GM12875 (cell line): ENCODE results near the gene MYO7B.

Source experiments
- H3K4me3 ChIP-seq: one replicate; pipeline ENCODE4 v1.5.1; 2011; ENCODE audit warnings: low read depth, low read length, control low read depth
- TF ChIP-seq, protein P1 (sequence below): IDR thresholded peaks from 2 replicates; pipeline ENCODE4 v1.5.1; 2011; ENCODE audit warnings: low read depth, mild to moderate bottlenecking, control low read depth, inconsistent platforms, low read length, moderate library complexity, borderline replicate concordance; ENCODE audit not compliant: insufficient read depth

The MYO7B gene

GRCh38 chr2:127594116-127594591, 58.7 kb downstream of the MYO7B start:
- TF ChIP-seq, protein P1, sequence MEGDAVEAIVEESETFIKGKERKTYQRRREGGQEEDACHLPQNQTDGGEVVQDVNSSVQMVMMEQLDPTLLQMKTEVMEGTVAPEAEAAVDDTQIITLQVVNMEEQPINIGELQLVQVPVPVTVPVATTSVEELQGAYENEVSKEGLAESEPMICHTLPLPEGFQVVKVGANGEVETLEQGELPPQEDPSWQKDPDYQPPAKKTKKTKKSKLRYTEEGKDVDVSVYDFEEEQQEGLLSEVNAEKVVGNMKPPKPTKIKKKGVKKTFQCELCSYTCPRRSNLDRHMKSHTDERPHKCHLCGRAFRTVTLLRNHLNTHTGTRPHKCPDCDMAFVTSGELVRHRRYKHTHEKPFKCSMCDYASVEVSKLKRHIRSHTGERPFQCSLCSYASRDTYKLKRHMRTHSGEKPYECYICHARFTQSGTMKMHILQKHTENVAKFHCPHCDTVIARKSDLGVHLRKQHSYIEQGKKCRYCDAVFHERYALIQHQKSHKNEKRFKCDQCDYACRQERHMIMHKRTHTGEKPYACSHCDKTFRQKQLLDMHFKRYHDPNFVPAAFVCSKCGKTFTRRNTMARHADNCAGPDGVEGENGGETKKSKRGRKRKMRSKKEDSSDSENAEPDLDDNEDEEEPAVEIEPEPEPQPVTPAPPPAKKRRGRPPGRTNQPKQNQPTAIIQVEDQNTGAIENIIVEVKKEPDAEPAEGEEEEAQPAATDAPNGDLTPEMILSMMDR: no peak
- H3K4me3 ChIP-seq: no peak overlapping the region

DNA sequence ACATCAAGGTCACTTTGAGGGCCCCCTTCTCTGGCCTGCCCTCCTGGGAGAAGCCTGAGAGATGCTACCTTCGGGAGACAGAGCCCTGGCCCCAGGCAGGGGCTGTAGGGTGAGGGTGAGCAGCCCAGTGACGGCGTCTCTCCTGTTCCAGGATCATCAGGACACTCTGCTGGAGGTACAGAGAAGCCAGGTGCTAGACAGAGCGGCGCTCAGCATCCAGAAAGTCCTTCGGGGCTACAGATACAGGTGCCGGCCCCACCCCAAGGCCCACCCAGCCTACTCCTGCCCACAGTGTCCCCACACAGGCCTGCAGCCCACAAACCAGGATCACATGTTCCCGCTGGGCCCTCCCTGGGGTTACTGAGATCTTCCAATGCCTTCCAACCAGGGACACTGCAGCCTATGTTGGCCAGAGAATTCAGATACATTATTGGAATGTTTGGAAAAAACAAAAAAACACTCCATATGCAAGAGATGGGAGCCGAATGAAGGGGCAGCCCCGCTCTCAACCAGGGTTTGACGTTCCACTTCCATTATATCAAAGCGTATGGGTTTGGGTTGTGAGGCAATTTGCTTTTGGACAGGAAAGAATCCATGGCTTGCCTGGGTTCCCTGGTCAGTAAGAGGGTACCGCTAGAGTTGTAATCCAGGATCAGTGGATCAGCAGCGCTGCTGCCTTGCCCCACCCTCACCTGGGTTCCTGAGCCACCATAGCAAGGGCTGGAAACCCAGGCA, 61.0 kb downstream of the MYO7B start:
- no peak overlapping the region for H3K4me3 ChIP-seq
- TF ChIP-seq, protein P1: no peak

DNA sequence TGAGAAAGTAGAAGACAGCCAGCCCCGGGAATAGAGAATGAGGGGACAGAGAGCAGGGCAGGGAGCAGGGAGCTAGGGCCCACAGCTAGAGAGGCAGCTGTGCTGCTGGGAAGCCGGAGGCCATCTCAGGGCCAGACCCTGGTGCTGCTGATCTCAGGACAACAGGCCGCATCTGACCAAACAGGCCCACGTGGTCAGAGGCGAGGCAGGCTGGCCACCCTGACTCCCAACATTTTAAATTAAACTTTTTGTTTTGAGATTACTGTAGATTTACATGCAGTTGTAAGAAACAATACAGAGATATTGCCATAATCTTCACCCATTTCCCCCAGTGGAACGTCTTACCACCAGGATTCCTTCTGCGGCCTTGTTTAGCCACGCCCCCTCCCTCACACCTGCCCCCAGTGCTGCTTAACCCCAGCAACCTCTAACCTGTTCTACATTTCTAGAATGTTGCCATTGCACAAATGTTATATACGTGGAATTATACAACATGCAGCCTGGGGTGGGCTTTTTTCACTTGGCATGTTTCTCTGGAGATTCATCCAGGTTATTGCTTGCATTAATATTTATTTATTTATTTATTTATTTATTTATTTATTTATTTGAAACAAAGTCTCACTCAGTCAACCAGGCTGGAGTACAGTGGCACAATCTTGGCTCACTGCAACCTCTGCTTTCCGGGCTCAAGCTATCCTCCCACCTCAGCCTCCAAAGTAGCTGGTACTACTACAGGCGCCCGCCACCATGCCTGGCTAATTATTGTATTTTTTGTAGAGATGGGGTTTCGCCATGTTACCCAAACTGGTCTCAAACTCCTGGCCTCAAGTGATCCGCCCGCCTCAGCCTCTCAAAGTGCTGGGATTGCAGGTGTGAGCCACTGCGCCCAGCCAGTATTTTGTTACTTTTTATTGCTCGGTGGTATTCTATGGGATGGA, 61.8 kb downstream of the MYO7B start:
- TF ChIP-seq, protein P1: no peak
- no peak overlapping the region for H3K4me3 ChIP-seq

GRCh38 chr2:127597984-127598380, 62.5 kb downstream of the MYO7B start:
- H3K4me3 ChIP-seq: no peak overlapping the region
- TF ChIP-seq, protein P1: no peak

- TF ChIP-seq, protein P1: no peak
- no peak overlapping the region for H3K4me3 ChIP-seq
Measured at GRCh38 chr2:127598711-127599110, 63.2 kb downstream of the MYO7B start.

- TF ChIP-seq, protein P1: no peak
- no peak overlapping the region for H3K4me3 ChIP-seq
Measured at GRCh38 chr2:127599211-127599610, 63.7 kb downstream of the MYO7B start.
